Type B pancreatic cell (in vitro differentiated cells): Measurements from ENCODE around the gene ARMC5. TPM values are rescaled to one million over a fixed set of nuclear protein-coding genes. Genes with fewer than 3 reads are reported as not detected.

ENCODE experiments used
- DNase-seq: peaks from one replicate; pipeline ENCODE4 v3.0.0; 2021; ENCODE audit warnings: mixed read lengths; ENCODE audit not compliant: unreplicated experiment; ENCODE audit errors: extremely low spot score
- H3K27ac Mint-ChIP-seq: 2 replicates; pipeline ENCODE4 v1.8.0; 2021; ENCODE audit warnings: mild to moderate bottlenecking, mixed read lengths
- H3K27me3 Mint-ChIP-seq: 2 replicates; pipeline ENCODE4 v1.8.0; 2021; ENCODE audit warnings: mixed read lengths
- H3K36me3 Mint-ChIP-seq: 2 replicates; pipeline ENCODE4 v1.8.0; 2021; ENCODE audit warnings: mixed read lengths
- H3K4me1 Mint-ChIP-seq: one replicate; pipeline ENCODE4 v1.8.0; 2021; ENCODE audit warnings: mixed read lengths; ENCODE audit not compliant: unreplicated experiment
- H3K4me3 Mint-ChIP-seq: 2 replicates; pipeline ENCODE4 v1.8.0; 2021; ENCODE audit warnings: mild to moderate bottlenecking, mixed read lengths
- H3K9me3 Mint-ChIP-seq: 2 replicates; pipeline ENCODE4 v1.8.0; 2021; ENCODE audit warnings: mixed read lengths
- total RNA-seq: library from RNA; stranded (reverse); gene quantifications from 2 replicates; pipeline ENCODE4 v1.2.1, GENCODE V29; 2021; ENCODE audit warnings: low replicate concordance
- TF ChIP-seq, protein P1 (sequence below): fragments of 200-600 bp; sonication (generic); conservative IDR thresholded peaks from 2 replicates; pipeline ENCODE4 v1.5.0; 2021; ENCODE audit warnings: antibody characterized with exemption, mild to moderate bottlenecking

The ARMC5 gene
- total RNA-seq, 1 donor from 2014 or later, result 11.1 TPM

DNA sequence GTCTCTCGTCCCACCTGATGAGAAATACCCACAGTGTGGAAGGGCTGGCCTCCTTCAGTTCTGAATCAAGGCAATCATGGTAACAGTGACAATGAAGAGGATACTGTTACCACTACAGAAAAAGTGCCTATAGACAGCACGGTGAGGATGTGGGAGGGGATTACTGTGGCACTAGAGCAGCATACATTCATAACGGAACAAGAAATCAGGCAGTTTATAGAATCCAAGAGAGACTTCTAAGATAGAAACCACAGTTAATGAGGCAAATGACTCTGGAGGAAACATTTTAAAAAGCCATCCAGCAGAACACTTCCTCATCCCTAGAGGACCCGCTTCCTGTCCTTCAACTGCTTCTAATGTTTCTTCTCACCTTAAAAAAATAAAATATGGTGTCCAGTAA, 46.2 kb downstream of the ARMC5 start:
- Mint-ChIP-seq H3K27ac (peak overlapping the region; percentile 8), H3K27me3 (no peaks in the 10 kb centered on the region), H3K4me3 (no peak overlapping the region), H3K4me1 (peaks cover 16% of the 10 kb centered on the region), H3K9me3 (no peaks in the 10 kb centered on the region), H3K36me3 (peaks cover 8% of the 10 kb centered on the region)
- no peak for DNase-seq
- TF ChIP-seq, protein P1, sequence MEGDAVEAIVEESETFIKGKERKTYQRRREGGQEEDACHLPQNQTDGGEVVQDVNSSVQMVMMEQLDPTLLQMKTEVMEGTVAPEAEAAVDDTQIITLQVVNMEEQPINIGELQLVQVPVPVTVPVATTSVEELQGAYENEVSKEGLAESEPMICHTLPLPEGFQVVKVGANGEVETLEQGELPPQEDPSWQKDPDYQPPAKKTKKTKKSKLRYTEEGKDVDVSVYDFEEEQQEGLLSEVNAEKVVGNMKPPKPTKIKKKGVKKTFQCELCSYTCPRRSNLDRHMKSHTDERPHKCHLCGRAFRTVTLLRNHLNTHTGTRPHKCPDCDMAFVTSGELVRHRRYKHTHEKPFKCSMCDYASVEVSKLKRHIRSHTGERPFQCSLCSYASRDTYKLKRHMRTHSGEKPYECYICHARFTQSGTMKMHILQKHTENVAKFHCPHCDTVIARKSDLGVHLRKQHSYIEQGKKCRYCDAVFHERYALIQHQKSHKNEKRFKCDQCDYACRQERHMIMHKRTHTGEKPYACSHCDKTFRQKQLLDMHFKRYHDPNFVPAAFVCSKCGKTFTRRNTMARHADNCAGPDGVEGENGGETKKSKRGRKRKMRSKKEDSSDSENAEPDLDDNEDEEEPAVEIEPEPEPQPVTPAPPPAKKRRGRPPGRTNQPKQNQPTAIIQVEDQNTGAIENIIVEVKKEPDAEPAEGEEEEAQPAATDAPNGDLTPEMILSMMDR, result no peak

DNA sequence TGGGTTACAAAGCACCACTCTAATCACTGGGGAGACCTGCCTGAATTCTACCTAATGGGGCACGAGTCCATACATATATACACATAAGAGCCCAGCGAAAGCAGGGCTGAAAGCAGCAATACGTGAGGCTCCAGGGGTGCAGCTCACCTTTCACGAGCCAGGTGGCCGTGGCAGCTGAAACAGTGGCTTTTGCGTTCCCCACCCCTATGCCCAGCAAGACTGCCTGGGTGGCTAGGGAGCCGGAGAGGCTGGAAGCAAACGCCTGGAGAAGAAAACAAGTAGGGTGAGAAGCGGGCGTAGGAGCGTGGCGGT, 48.3 kb downstream of the ARMC5 start:
- no peaks in the 10 kb centered on the region for H3K27me3 Mint-ChIP-seq
- peaks cover 3% of the 10 kb centered on the region for H3K9me3 Mint-ChIP-seq
- DNase-seq, result no peak
- H3K4me3 Mint-ChIP-seq, result peak overlapping the region; percentile 90
- H3K4me1 Mint-ChIP-seq, result peaks cover 16% of the 10 kb centered on the region
- H3K36me3 Mint-ChIP-seq, result peaks cover 8% of the 10 kb centered on the region
- peak overlapping the region; percentile 93 for H3K27ac Mint-ChIP-seq
- TF ChIP-seq, protein P1, result no peak

DNA sequence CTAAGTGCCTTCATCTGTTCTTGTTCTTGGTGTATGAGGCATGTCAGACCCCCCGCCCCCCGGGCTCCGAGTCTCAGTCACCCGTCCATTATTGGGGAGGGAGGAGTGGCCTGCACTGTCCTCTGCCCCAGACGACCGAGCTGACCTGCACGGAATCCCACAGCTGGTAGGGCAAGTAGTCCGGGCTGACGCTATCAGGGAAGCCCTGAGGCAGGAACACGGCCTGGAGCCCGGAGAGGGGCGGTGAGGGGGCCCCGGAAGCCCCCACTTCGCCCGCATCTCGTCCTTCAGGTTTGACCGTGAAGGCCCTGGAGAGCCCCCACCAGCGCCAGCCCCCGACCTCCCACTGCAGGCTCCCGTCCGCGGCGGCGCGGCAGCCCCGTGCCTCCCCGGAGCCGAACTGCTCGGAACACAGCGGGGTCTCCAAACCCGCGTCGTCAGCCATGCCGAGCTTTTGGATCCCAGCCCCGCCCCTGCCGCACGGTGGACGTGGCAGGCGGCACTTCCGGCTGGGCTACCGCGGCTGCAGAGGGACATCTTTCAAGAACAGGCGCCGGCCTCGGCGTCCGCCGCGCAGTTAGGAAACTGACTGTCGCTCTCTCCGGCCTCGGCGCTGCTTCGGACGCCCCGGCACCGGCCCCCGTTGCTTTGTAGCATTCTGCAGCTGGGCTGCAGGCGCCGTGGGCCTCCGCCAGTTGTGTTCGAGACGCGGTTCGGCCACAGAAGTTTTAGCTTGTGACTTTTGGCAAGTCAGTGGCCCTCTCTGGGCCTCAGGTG, 48.8 kb downstream of the ARMC5 start, which contains the start of gene RUSF1:
Gene RUSF1 (minus strand): TSS at position 463 of the 777 bp plus-strand sequence. CDS start 18 bp downstream, at position 445.
- TF ChIP-seq, protein P1, result no peak
- Mint-ChIP-seq H3K36me3 (peaks cover 8% of the 10 kb centered on the region), H3K4me1 (peaks cover 16% of the 10 kb centered on the region), H3K27ac (peak within 1 kb of the TSS; percentile 93), H3K9me3 (peaks cover 6% of the 10 kb centered on the region), H3K27me3 (peaks cover 2% of the 10 kb centered on the region), H3K4me3 (peak within 1 kb of the TSS; percentile 90)
- peak; percentile 91 for DNase-seq

DNA sequence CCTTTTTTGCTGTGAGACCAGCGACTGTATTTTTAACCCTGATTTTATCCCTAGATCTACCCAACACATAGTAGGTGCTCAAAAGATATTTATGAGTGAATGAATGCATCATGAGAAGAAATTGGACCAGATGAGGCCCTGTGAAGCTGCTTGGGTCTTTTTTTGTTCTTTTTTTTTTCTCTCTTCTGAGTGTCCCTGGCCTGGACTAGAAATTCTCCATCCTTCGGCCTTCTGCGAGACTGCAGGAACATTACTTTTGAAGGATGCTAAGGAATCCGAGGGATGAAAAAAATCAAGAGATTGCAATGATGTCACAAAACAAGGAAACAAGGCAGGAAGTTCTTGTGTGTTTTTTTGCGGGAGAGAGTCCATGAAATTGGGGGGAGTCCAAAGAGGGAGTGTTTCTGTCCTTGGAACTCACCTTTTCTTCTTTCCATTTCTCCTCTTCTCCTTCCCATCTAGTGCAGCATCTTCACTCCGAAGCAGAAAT, 49.5 kb downstream of the ARMC5 start:
- H3K4me1 Mint-ChIP-seq, result peaks cover 16% of the 10 kb centered on the region
- no peak for DNase-seq
- H3K9me3 Mint-ChIP-seq, result peaks cover 6% of the 10 kb centered on the region
- H3K27ac Mint-ChIP-seq, result peak overlapping the region; percentile 93
- peaks cover 2% of the 10 kb centered on the region for H3K27me3 Mint-ChIP-seq
- TF ChIP-seq, protein P1, result no peak
- peaks cover 8% of the 10 kb centered on the region for H3K36me3 Mint-ChIP-seq
- peak overlapping the region; percentile 90 for H3K4me3 Mint-ChIP-seq

DNA sequence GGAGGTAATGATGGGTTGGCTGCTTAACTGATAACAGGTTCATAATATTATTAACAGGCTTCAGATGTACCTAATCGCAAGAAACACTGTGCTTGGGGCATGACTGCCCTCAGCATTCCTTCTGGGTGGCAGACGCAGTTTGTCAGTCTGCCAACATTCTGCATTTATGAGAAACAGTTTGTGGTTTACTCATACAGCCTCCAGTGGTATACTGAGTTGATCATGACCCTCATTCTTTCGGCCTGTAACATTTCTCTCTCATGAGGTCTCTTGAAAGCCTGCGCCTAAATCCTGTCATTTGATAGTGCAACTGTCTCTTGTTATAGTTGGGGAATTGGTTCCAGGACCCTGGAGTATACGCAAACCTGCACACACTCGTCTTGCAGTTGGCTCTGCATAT, 53.8 kb downstream of the ARMC5 start:
- H3K4me1 Mint-ChIP-seq, result peaks cover 5% of the 10 kb centered on the region
- H3K4me3 Mint-ChIP-seq, result no peak overlapping the region
- TF ChIP-seq, protein P1, result no peak
- DNase-seq, result no peak
- peaks cover 21% of the 10 kb centered on the region for H3K27me3 Mint-ChIP-seq
- no peak overlapping the region for H3K27ac Mint-ChIP-seq
- H3K36me3 Mint-ChIP-seq, result no peaks in the 10 kb centered on the region
- H3K9me3 Mint-ChIP-seq, result peaks cover 6% of the 10 kb centered on the region
